ENCODE data around the gene FOXN3. TPM values are rescaled to one million over a fixed set of nuclear protein-coding genes. Genes with fewer than 3 reads are reported as not detected.

Gene FOXN3
- total RNA-seq, 1 experiment from 2014 or later: 8.8 TPM

- Histone ChIP-seq H3K9me3 (ENCODE audit: control insufficient read depth, insufficient read depth, low read depth, low read length) (no peaks in the 10 kb centered on the region), H3K4me1 (ENCODE audit: control insufficient read depth, insufficient read depth, low read length) (no peaks in the 10 kb centered on the region), H3K27ac (ENCODE audit: low read length) (no peak overlapping the region), H3K4me3 (ENCODE audit: low read depth in 2 of 2, low read length in 2 of 2) (no peak overlapping the region), H3K27me3 (ENCODE audit: control insufficient read depth, insufficient read depth, low read length) (no peaks in the 10 kb centered on the region), H3K36me3 (ENCODE audit: control insufficient read depth, insufficient read depth, low read length) (no peaks in the 10 kb centered on the region)
- intact Hi-C loops (cut with micrococcal nuclease; ENCODE audit: unreplicated experiment): no loop called here
- ATAC-seq (no peak), DNase-seq (ENCODE audit: low read depth, low spot score) (no peak)
- ChIA-PET POLR2A (no interaction called here), CTCF (no interaction called here)
- TF ChIP-seq SIN3A (IDR thresholded peaks at IDR 0.05; ENCODE audit: borderline replicate concordance, insufficient read depth, low read depth, low read length) (no peak), CTCF (IDR thresholded peaks at IDR 0.05) (no peak), POLR2AphosphoS5 (IDR thresholded peaks at IDR 0.05; ENCODE audit: low read depth, low read length) (no peak), TCF7L2 (IDR thresholded peaks at IDR 0.05; ENCODE audit: low read depth, low read length) (no peak), REST (IDR thresholded peaks at IDR 0.05; ENCODE audit: insufficient read depth in 1 of 2, low read depth in 2 of 2, low read length in 1 of 2) (no peak)
- no TSS peak for BruUV-seq (replicated peaks)
- in situ Hi-C loops (cut with HindIII; ENCODE audit: low pct_unique_long_range_greater_than_20kb, low sequenced_read_pairs): no loop called here
Measured at GRCh38 chr14:89372512-89372883, 44.5 kb downstream of the FOXN3 start.

GRCh38 chr14:89371585-89372511 is 45.2 kb downstream of the FOXN3 start:
- ATAC-seq (no peak), DNase-seq (ENCODE audit: low read depth, low spot score) (no peak)
- Histone ChIP-seq H3K9me3 (ENCODE audit: control insufficient read depth, insufficient read depth, low read depth, low read length) (no peaks in the 10 kb centered on the region), H3K27me3 (ENCODE audit: control insufficient read depth, insufficient read depth, low read length) (no peaks in the 10 kb centered on the region), H3K4me3 (ENCODE audit: low read depth in 2 of 2, low read length in 2 of 2) (no peak overlapping the region), H3K36me3 (ENCODE audit: control insufficient read depth, insufficient read depth, low read length) (no peaks in the 10 kb centered on the region), H3K4me1 (ENCODE audit: control insufficient read depth, insufficient read depth, low read length) (no peaks in the 10 kb centered on the region), H3K27ac (ENCODE audit: low read length) (no peak overlapping the region)
- CTCF ChIA-PET: no interaction called here
- intact Hi-C loops (cut with micrococcal nuclease; ENCODE audit: unreplicated experiment) (no loop called here), in situ Hi-C loops (cut with HindIII; ENCODE audit: low pct_unique_long_range_greater_than_20kb, low sequenced_read_pairs) (no loop called here)
- no TSS peak for BruUV-seq (replicated peaks)
- POLR2A ChIA-PET: no interaction called here
- TF ChIP-seq POLR2AphosphoS5 (IDR thresholded peaks at IDR 0.05; ENCODE audit: low read depth, low read length): no peak
- TF ChIP-seq TCF7L2 (IDR thresholded peaks at IDR 0.05; ENCODE audit: low read depth, low read length): no peak
- TF ChIP-seq SIN3A (IDR thresholded peaks at IDR 0.05; ENCODE audit: borderline replicate concordance, insufficient read depth, low read depth, low read length): no peak
- TF ChIP-seq REST (IDR thresholded peaks at IDR 0.05; ENCODE audit: insufficient read depth in 1 of 2, low read depth in 2 of 2, low read length in 1 of 2): no peak
- TF ChIP-seq CTCF (IDR thresholded peaks at IDR 0.05): no peak
